HG03025 (cell line): ENCODE results near the gene SEC31B.

Experiments
- ATAC-seq: cut with Tn5 transposase; IDR thresholded peaks from one replicate; pipeline ENCODE4 v1.9.1; 2021; ENCODE audit warnings: mild to moderate bottlenecking, moderate library complexity; ENCODE audit not compliant: unreplicated experiment, low FRiP score

The SEC31B gene

GRCh38 chr10:100519311-100520051, at the start of gene SEC31B:
Gene SEC31B, minus strand, starts transcription at chr10:100519861. Its CDS starts 2,909 bp downstream, at chr10:100516952.
- no peak for ATAC-seq

- ATAC-seq, result no peak
Measured at GRCh38 chr10:100568912-100569311, 49.3 kb upstream of the SEC31B start.

GRCh38 chr10:100567826-100568225, 48.2 kb upstream of the SEC31B start:
- ATAC-seq, result no peak

- no peak for ATAC-seq
Measured at GRCh38 chr10:100567249-100567648, 47.6 kb upstream of the SEC31B start.

- no peak for ATAC-seq
Measured at GRCh38 chr10:100566561-100566960, 46.9 kb upstream of the SEC31B start.

- no peak for ATAC-seq
Measured at GRCh38 chr10:100565206-100565985, 45.7 kb upstream of the SEC31B start.

- no peak for ATAC-seq
Measured at GRCh38 chr10:100562008-100562672, 42.5 kb upstream of the SEC31B start.

GRCh38 chr10:100561005-100561404, 41.3 kb upstream of the SEC31B start:
- no peak for ATAC-seq

- no peak for ATAC-seq
Measured at GRCh38 chr10:100560248-100560647, 40.6 kb upstream of the SEC31B start.

GRCh38 chr10:100554902-100555301, 35.2 kb upstream of the SEC31B start:
- ATAC-seq, result no peak

- ATAC-seq, result no peak
Measured at GRCh38 chr10:100553929-100554328, 34.3 kb upstream of the SEC31B start.

GRCh38 chr10:100551738-100552137, 32.1 kb upstream of the SEC31B start:
- no peak for ATAC-seq

- ATAC-seq, result no peak
Measured at GRCh38 chr10:100551196-100551595, 31.5 kb upstream of the SEC31B start.

- ATAC-seq, result no peak
Measured at GRCh38 chr10:100544950-100545349, 25.3 kb upstream of the SEC31B start.

GRCh38 chr10:100537475-100537874, 17.8 kb upstream of the SEC31B start:
- ATAC-seq, result no peak

- peak; percentile 91 for ATAC-seq
Measured at GRCh38 chr10:100535715-100536353, 16.2 kb upstream of the SEC31B start, which contains the start of gene HIF1AN. Gene HIF1AN, plus strand, starts transcription at chr10:100535943. Its CDS starts 16 bp downstream, at chr10:100535959.

- ATAC-seq, result no peak
Measured at GRCh38 chr10:100535338-100535714, 15.7 kb upstream of the SEC31B start.

- ATAC-seq, result no peak
Measured at GRCh38 chr10:100534726-100535125, 15.1 kb upstream of the SEC31B start.

- ATAC-seq, result no peak
Measured at GRCh38 chr10:100531761-100532160, 12.1 kb upstream of the SEC31B start.

GRCh38 chr10:100529475-100530298, 10.0 kb upstream of the SEC31B start, which contains the start of gene NDUFB8:
Gene NDUFB8, minus strand, starts transcription at chr10:100529871. Its CDS starts 20 bp downstream, at chr10:100529851.
- ATAC-seq, result peak; percentile 47
